GM21447 (cell line): ENCODE results near the gene UPK1A.

ENCODE experiments used
- ATAC-seq: cut with Tn5 transposase; IDR thresholded peaks from one replicate; pipeline ENCODE4 v1.9.1; 2021; ENCODE audit not compliant: unreplicated experiment

UPK1A gene

GRCh38 chr19:35666251-35666913, at the start of gene UPK1A:
UPK1A (plus strand) TSS chr19:35666517; CDS start chr19:35666813, 296 bp downstream.
- no peak for ATAC-seq

- no peak for ATAC-seq
These were observed 47.5 kb upstream of the UPK1A start for GRCh38 chr19:35618857-35619256.

- ATAC-seq = no peak
These were observed 46.9 kb upstream of the UPK1A start for GRCh38 chr19:35619290-35619923.

- ATAC-seq = no peak
These were observed 46.3 kb upstream of the UPK1A start for GRCh38 chr19:35620001-35620400.

- no peak for ATAC-seq
These were observed 44.6 kb upstream of the UPK1A start for GRCh38 chr19:35621708-35622107.

- no peak for ATAC-seq
These were observed 43.6 kb upstream of the UPK1A start for GRCh38 chr19:35622750-35623149.

GRCh38 chr19:35623327-35624010, 42.8 kb upstream of the UPK1A start:
- ATAC-seq = no peak

GRCh38 chr19:35628264-35628564, 38.1 kb upstream of the UPK1A start:
- ATAC-seq = no peak

GRCh38 chr19:35628565-35629331, 37.6 kb upstream of the UPK1A start, which contains the start of gene RBM42:
RBM42 (plus strand) TSS chr19:35629036; CDS start chr19:35629154, 118 bp downstream.
- ATAC-seq = peak; percentile 97

- ATAC-seq = no peak
These were observed 37.0 kb upstream of the UPK1A start for GRCh38 chr19:35629332-35629633.

- ATAC-seq = no peak
These were observed 32.4 kb upstream of the UPK1A start for GRCh38 chr19:35633727-35634440.

GRCh38 chr19:35636651-35637050, 29.7 kb upstream of the UPK1A start:
- no peak for ATAC-seq

GRCh38 chr19:35637165-35637564, 29.2 kb upstream of the UPK1A start:
- ATAC-seq = no peak

- ATAC-seq = no peak
These were observed 27.0 kb upstream of the UPK1A start for GRCh38 chr19:35639321-35639639.

- ATAC-seq = no peak
These were observed 26.5 kb upstream of the UPK1A start for GRCh38 chr19:35639863-35640262.

GRCh38 chr19:35641515-35642151, 24.7 kb upstream of the UPK1A start, which contains the start of gene ETV2:
ETV2 (plus strand) TSS chr19:35641745; CDS start chr19:35642461, 716 bp downstream.
- ATAC-seq = no peak

GRCh38 chr19:35642312-35642711, 24.0 kb upstream of the UPK1A start:
- ATAC-seq = no peak

- ATAC-seq = no peak
These were observed 23.5 kb upstream of the UPK1A start for GRCh38 chr19:35642798-35643254.

GRCh38 chr19:35643255-35644205, 22.8 kb upstream of the UPK1A start:
- ATAC-seq = no peak
